NCI-H446 (cell line): Measurements from ENCODE around the gene YPEL3.

ENCODE experiments used
- DNase-seq, 2 experiments: peaks; one replicate each; lab custom pipeline; 2025; lab: John Stamatoyannopoulos, UW

YPEL3 gene

GRCh38 chr16:30090610-30091331, 5.2 kb downstream of the YPEL3 start:
- no peak for DNase-seq

GRCh38 chr16:30088832-30089624, 7.0 kb downstream of the YPEL3 start:
- DNase-seq: no peak

- no peak for DNase-seq
Measured at GRCh38 chr16:30088237-30088831, 7.7 kb downstream of the YPEL3 start.

- no peak for DNase-seq
Measured at GRCh38 chr16:30087181-30087898, 8.7 kb downstream of the YPEL3 start.

- no peak for DNase-seq
Measured at GRCh38 chr16:30086291-30087140, 9.5 kb downstream of the YPEL3 start.

- no peak for DNase-seq
Measured at GRCh38 chr16:30085820-30086219, 10.2 kb downstream of the YPEL3 start.

- DNase-seq: no peak
Measured at GRCh38 chr16:30085247-30085646, 10.8 kb downstream of the YPEL3 start.

- DNase-seq: no peak
Measured at GRCh38 chr16:30084816-30085159, 11.2 kb downstream of the YPEL3 start.

GRCh38 chr16:30084096-30084815, 11.8 kb downstream of the YPEL3 start:
- DNase-seq: no peak

GRCh38 chr16:30083216-30084055, 12.6 kb downstream of the YPEL3 start:
- no peak for DNase-seq

- no peak for DNase-seq
Measured at GRCh38 chr16:30082545-30083090, 13.4 kb downstream of the YPEL3 start.

GRCh38 chr16:30079480-30079879, 16.5 kb downstream of the YPEL3 start:
- DNase-seq: no peak

GRCh38 chr16:30078744-30079143, 17.3 kb downstream of the YPEL3 start:
- no peak for DNase-seq

- no peak for DNase-seq
Measured at GRCh38 chr16:30077656-30078055, 18.4 kb downstream of the YPEL3 start.

GRCh38 chr16:30076276-30076791, 19.7 kb downstream of the YPEL3 start:
- DNase-seq: no peak

GRCh38 chr16:30075503-30076275, 20.3 kb downstream of the YPEL3 start, which contains the start of gene PPP4C:
Gene PPP4C, plus strand, starts transcription at chr16:30075994. Its CDS starts 384 bp downstream, at chr16:30076378.
- peak; percentile 57 to 85 for DNase-seq

- no peak for DNase-seq
Measured at GRCh38 chr16:30070490-30070889, 25.5 kb downstream of the YPEL3 start.
